Measurements from ENCODE around the gene CKS2. TPM values are rescaled to one million over a fixed set of nuclear protein-coding genes. Genes with fewer than 3 reads are reported as not detected.

CKS2 gene
- total and polyA plus RNA-seq, 2 of the 4 experiments (the other 2 are of a cell fraction) = 192 to 261 TPM

GRCh38 chr9:89317282-89317681 is 6.3 kb downstream of the CKS2 start:
- Histone ChIP-seq H3K27me3 (ENCODE audit: control insufficient read depth, insufficient read depth, low read length) (no peaks in the 10 kb centered on the region), H2BK120ac (ENCODE audit: low read depth, low read length) (no peak overlapping the region), H3K4ac (ENCODE audit: low read depth, low read length) (peak overlapping the region; percentile 22; the same call in 1 of the 2 replicates), H2BK15ac (ENCODE audit: low read depth, low read length) (no peak overlapping the region), H2AK5ac (ENCODE audit: low read depth, low read length) (peak overlapping the region; percentile 74), H4K8ac (ENCODE audit: low read depth in 2 of 2, low read length in 2 of 2) (peak overlapping the region; percentile 91 to 100), H2AK9ac (replicated peaks; ENCODE audit: low read depth, low read length, poor library complexity) (peak overlapping the region; percentile 29), H3K79me1 (ENCODE audit: low read depth in 1 of 2, low read length in 2 of 2) (peaks cover 14 to 30% of the 10 kb centered on the region in 2 experiments), H3K9me3 (ENCODE audit: control insufficient read depth, insufficient read depth, low read length) (no peaks in the 10 kb centered on the region), H4K20me1 (ENCODE audit: insufficient read depth, low read length) (no peaks in the 10 kb centered on the region; the same call in 1 of the 2 replicates), H4K5ac (ENCODE audit: low read depth, low read length) (peak overlapping the region; percentile 88), H3K4me3 (ENCODE audit: insufficient read depth, low read depth, low read length) (no peak overlapping the region), H3K9ac (ENCODE audit: low read depth, low read length) (no peak overlapping the region), H3K4me2 (ENCODE audit: low read depth, low read length) (no peak overlapping the region), H3K14ac (replicated peaks; ENCODE audit: low read depth, low read length) (no peak overlapping the region), H3K23ac (ENCODE audit: low read depth, low read length) (peak overlapping the region; percentile 20; the same call in 1 of the 2 replicates), H3K9me1 (ENCODE audit: insufficient read depth, low read length) (no peaks in the 10 kb centered on the region; the same call in 1 of the 2 replicates), H3K18ac (ENCODE audit: low read depth, low read length) (no peak overlapping the region), H3K36me3 (ENCODE audit: control insufficient read depth, insufficient read depth, low read length) (peaks cover 6% of the 10 kb centered on the region), H3K4me1 (ENCODE audit: control insufficient read depth, insufficient read depth, low read length) (peaks cover 2% of the 10 kb centered on the region; the same call in 1 of the 2 replicates), H3K27ac (ENCODE audit: insufficient read depth, low read length) (no peak overlapping the region), H2AFZ (replicated peaks; ENCODE audit: low read length, poor library complexity) (no peak overlapping the region), H2BK5ac (ENCODE audit: low read depth, low read length, poor library complexity, severe bottlenecking) (peak overlapping the region; percentile 33), H2BK20ac (ENCODE audit: low read depth, low read length) (no peak overlapping the region), H4K91ac (ENCODE audit: insufficient read depth, low read depth, low read length) (peak overlapping the region; percentile 37; the same call in 1 of the 2 replicates), H3K56ac (ENCODE audit: extremely low read depth, insufficient read depth, low read length) (no peak overlapping the region)
- in situ Hi-C loops (cut with MboI; ENCODE audit: low sequenced_read_pairs) = no loop called here
- intact Hi-C loops (cut with micrococcal nuclease) = loop anchor here (10.0 kb wide), 5 partner anchors 542 to 1602 kb away; no protein-coding TSS in a partner anchor
- dilution Hi-C loops (cut with HindIII; ENCODE audit: low sequenced_read_pairs, unreplicated experiment) = no loop called here
- 100% methylated on average over 1 of the region's 4 CpGs; no CpG with 5 or more reads in 1 of the 2 experiments for WGBS, 2 experiments (ENCODE audit: extremely low coverage in 2 of 2, insufficient read length in 1 of 2)
- BruUV-seq (replicated peaks) = no TSS peak
- DNase-seq (no peak), ATAC-seq (ENCODE audit: low read depth) (no peak)
- ChIA-PET POLR2A (ENCODE audit: unreplicated experiment) (no interaction called here), CTCF (no interaction called here)
- no peak for TF ChIP-seq CEBPB (IDR thresholded peaks at IDR 0.05; ENCODE audit: low read depth, low read length)
- TF ChIP-seq MAFK (IDR thresholded peaks at IDR 0.05; ENCODE audit: low read depth, low read length) = no peak
- no peak for TF ChIP-seq FOS (IDR thresholded peaks at IDR 0.05; ENCODE audit: low read depth, low read length)

Measured in IMR-90 (cell line).